Stimulated activated naive CD8-positive, alpha-beta T cell treated with anti-CD3 and anti-CD28 coated beads, Interleukin-15, amount 100 ng/mL, for 72 hours (primary cell): ENCODE results near the gene SPATA31E1.

Source experiments
- ATAC-seq: fragments of 150-1000 bp; cut with Tn5 transposase; 2 replicates; pipeline ENCODE4 v1.10.0; 2021; ENCODE audit warnings: mild to moderate bottlenecking, moderate library complexity
- DNase-seq, 2 donors: peaks; one replicate each; pipeline ENCODE4 v3.0.0; 2021 to 2022
- H3K27ac Mint-ChIP-seq, 2 donors: one replicate each; pipeline ENCODE4 v1.8.0; 2022; ENCODE audit warnings: mild to moderate bottlenecking in 2 of 2, mixed read lengths in 2 of 2, moderate library complexity in 2 of 2
- H3K27me3 Mint-ChIP-seq: one replicate; pipeline ENCODE4 v1.8.0; 2022; ENCODE audit warnings: mixed read lengths
- H3K4me1 Mint-ChIP-seq: one replicate; pipeline ENCODE4 v1.8.0; 2022; ENCODE audit warnings: mild to moderate bottlenecking, mixed read lengths
- H3K4me3 Mint-ChIP-seq, 2 donors: one replicate each; pipeline ENCODE4 v1.8.0; 2022; ENCODE audit warnings: mild to moderate bottlenecking in 2 of 2, mixed read lengths in 2 of 2, moderate library complexity in 1 of 2
- H3K9me3 Mint-ChIP-seq, 2 donors: one replicate each; pipeline ENCODE4 v1.8.0; 2022; ENCODE audit warnings: mixed read lengths in 2 of 2

The SPATA31E1 gene

GRCh38 chr9:87857141-87857947 is 25.3 kb upstream of the SPATA31E1 start:
- no peaks in the 10 kb centered on the region for H3K4me1 Mint-ChIP-seq
- no peak overlapping the region for H3K27ac Mint-ChIP-seq
- DNase-seq: no peak
- H3K4me3 Mint-ChIP-seq: no peak overlapping the region
- no peak for ATAC-seq
- peaks cover 5 to 28% of the 10 kb centered on the region in 2 donors for H3K9me3 Mint-ChIP-seq
- peaks cover 29% of the 10 kb centered on the region for H3K27me3 Mint-ChIP-seq

GRCh38 chr9:87857948-87858335 is 24.7 kb upstream of the SPATA31E1 start:
- Mint-ChIP-seq H3K4me3 (no peak overlapping the region), H3K27me3 (peaks cover 26% of the 10 kb centered on the region), H3K9me3 (peaks cover 5 to 32% of the 10 kb centered on the region in 2 donors), H3K4me1 (no peaks in the 10 kb centered on the region), H3K27ac (no peak overlapping the region)
- ATAC-seq (no peak), DNase-seq (no peak)

GRCh38 chr9:87859137-87859536 is 23.5 kb upstream of the SPATA31E1 start:
- DNase-seq: no peak
- Mint-ChIP-seq H3K9me3 (peaks cover 5 to 32% of the 10 kb centered on the region in 2 donors), H3K27ac (no peak overlapping the region), H3K4me3 (no peak overlapping the region), H3K4me1 (no peaks in the 10 kb centered on the region), H3K27me3 (peaks cover 14% of the 10 kb centered on the region)
- ATAC-seq: no peak

GRCh38 chr9:87859786-87860185 is 22.9 kb upstream of the SPATA31E1 start:
- ATAC-seq: no peak
- Mint-ChIP-seq H3K27me3 (peaks cover 12% of the 10 kb centered on the region), H3K4me1 (no peaks in the 10 kb centered on the region), H3K27ac (no peak overlapping the region), H3K4me3 (no peak overlapping the region), H3K9me3 (peaks cover 5 to 32% of the 10 kb centered on the region in 2 donors)
- DNase-seq: no peak

GRCh38 chr9:87861332-87861731 is 21.3 kb upstream of the SPATA31E1 start:
- no peaks in the 10 kb centered on the region for H3K4me1 Mint-ChIP-seq
- DNase-seq (no peak), ATAC-seq (no peak)
- H3K4me3 Mint-ChIP-seq: no peak overlapping the region
- no peak overlapping the region for H3K27ac Mint-ChIP-seq
- peaks cover under 1% of the 10 kb centered on the region for H3K27me3 Mint-ChIP-seq
- peaks cover 5 to 32% of the 10 kb centered on the region in 2 donors for H3K9me3 Mint-ChIP-seq

- Mint-ChIP-seq H3K9me3 (peaks cover 5 to 32% of the 10 kb centered on the region in 2 donors), H3K4me3 (no peak overlapping the region), H3K4me1 (no peaks in the 10 kb centered on the region), H3K27ac (no peak overlapping the region), H3K27me3 (peaks cover 8% of the 10 kb centered on the region)
- no peak for DNase-seq
- no peak for ATAC-seq
Measured at GRCh38 chr9:87862536-87863268, 20.0 kb upstream of the SPATA31E1 start.

GRCh38 chr9:87863882-87864465 is 18.7 kb upstream of the SPATA31E1 start:
- Mint-ChIP-seq H3K9me3 (peaks cover 5 to 28% of the 10 kb centered on the region in 2 donors), H3K4me1 (no peaks in the 10 kb centered on the region), H3K4me3 (no peak overlapping the region), H3K27me3 (peaks cover 8% of the 10 kb centered on the region), H3K27ac (no peak overlapping the region)
- no peak for DNase-seq
- ATAC-seq: no peak

- Mint-ChIP-seq H3K4me1 (no peaks in the 10 kb centered on the region), H3K9me3 (peaks cover 7 to 24% of the 10 kb centered on the region in 2 donors), H3K27ac (no peak overlapping the region), H3K4me3 (no peak overlapping the region), H3K27me3 (peaks cover 8% of the 10 kb centered on the region)
- DNase-seq (no peak), ATAC-seq (no peak)
Measured at GRCh38 chr9:87864915-87865314, 17.8 kb upstream of the SPATA31E1 start.

- H3K4me3 Mint-ChIP-seq: no peak overlapping the region
- ATAC-seq (no peak), DNase-seq (no peak)
- H3K27ac Mint-ChIP-seq: no peak overlapping the region
- no peaks in the 10 kb centered on the region for H3K4me1 Mint-ChIP-seq
- peaks cover 8% of the 10 kb centered on the region for H3K27me3 Mint-ChIP-seq
- peaks cover 8 to 22% of the 10 kb centered on the region in 2 donors for H3K9me3 Mint-ChIP-seq
Measured at GRCh38 chr9:87865626-87866025, 17.1 kb upstream of the SPATA31E1 start.

- Mint-ChIP-seq H3K4me3 (no peak overlapping the region), H3K27ac (no peak overlapping the region), H3K27me3 (peaks cover 9% of the 10 kb centered on the region), H3K4me1 (no peaks in the 10 kb centered on the region), H3K9me3 (peaks cover 8 to 12% of the 10 kb centered on the region in 2 donors)
- ATAC-seq (no peak), DNase-seq (no peak)
Measured at GRCh38 chr9:87867391-87867790, 15.3 kb upstream of the SPATA31E1 start.

- Mint-ChIP-seq H3K4me1 (no peaks in the 10 kb centered on the region), H3K9me3 (peaks cover 8% of the 10 kb centered on the region in 2 donors), H3K4me3 (no peak overlapping the region), H3K27ac (no peak overlapping the region), H3K27me3 (peaks cover 17% of the 10 kb centered on the region)
- no peak for ATAC-seq
- DNase-seq: no peak
Measured at GRCh38 chr9:87868175-87868574, 14.5 kb upstream of the SPATA31E1 start.

GRCh38 chr9:87868635-87869034 is 14.0 kb upstream of the SPATA31E1 start:
- Mint-ChIP-seq H3K27me3 (peaks cover 18% of the 10 kb centered on the region), H3K27ac (no peak overlapping the region), H3K9me3 (peaks cover 8% of the 10 kb centered on the region in 2 donors), H3K4me1 (no peaks in the 10 kb centered on the region), H3K4me3 (no peak overlapping the region)
- ATAC-seq (no peak), DNase-seq (no peak)

GRCh38 chr9:87869082-87869481 is 13.6 kb upstream of the SPATA31E1 start:
- ATAC-seq (no peak), DNase-seq (no peak)
- Mint-ChIP-seq H3K9me3 (peaks cover 8% of the 10 kb centered on the region in 2 donors), H3K27me3 (peaks cover 18% of the 10 kb centered on the region), H3K27ac (no peak overlapping the region), H3K4me1 (no peaks in the 10 kb centered on the region), H3K4me3 (no peak overlapping the region)

GRCh38 chr9:87871425-87872078 is 11.1 kb upstream of the SPATA31E1 start:
- no peak overlapping the region for H3K27ac Mint-ChIP-seq
- no peaks in the 10 kb centered on the region for H3K4me1 Mint-ChIP-seq
- H3K4me3 Mint-ChIP-seq: no peak overlapping the region
- ATAC-seq (no peak), DNase-seq (no peak)
- H3K9me3 Mint-ChIP-seq: peaks cover 8% of the 10 kb centered on the region in 2 donors
- H3K27me3 Mint-ChIP-seq: peaks cover 30% of the 10 kb centered on the region

- Mint-ChIP-seq H3K27ac (no peak overlapping the region), H3K27me3 (peaks cover 30% of the 10 kb centered on the region), H3K4me1 (no peaks in the 10 kb centered on the region), H3K9me3 (peaks cover 8% of the 10 kb centered on the region in 2 donors), H3K4me3 (no peak overlapping the region)
- no peak for ATAC-seq
- no peak for DNase-seq
Measured at GRCh38 chr9:87872079-87872624, 10.5 kb upstream of the SPATA31E1 start.
